Measurements from ENCODE around the gene IRF2BP2. TPM values are rescaled to one million over a fixed set of nuclear protein-coding genes. Genes with fewer than 3 reads are reported as not detected.

Gene IRF2BP2
- total and polyA plus RNA-seq, 10 of the 15 experiments (the other 5 are each of a cell fraction or from before 2014, with no cell fraction given), result 7.5 to 114 (median 52.3) TPM

DNA sequence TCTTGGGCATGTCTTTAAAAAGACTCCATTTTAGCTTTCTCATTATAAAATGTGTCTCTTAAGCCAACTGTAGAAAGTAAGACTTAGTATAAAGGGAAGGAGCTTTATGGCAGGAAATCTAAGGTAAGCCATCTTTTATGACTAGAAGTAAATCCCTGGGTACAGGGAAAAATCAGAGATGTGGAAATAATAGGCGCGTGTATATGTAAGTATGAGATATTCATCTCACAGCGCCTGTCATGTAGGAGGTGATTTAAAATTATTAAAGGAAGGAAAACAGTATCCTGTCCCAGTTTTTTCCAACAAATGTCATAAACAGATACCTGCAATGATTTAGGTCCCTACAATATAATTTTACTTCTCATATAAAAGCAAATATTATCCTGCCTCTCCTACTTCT lies 35.0 kb upstream of the IRF2BP2 start:
- Histone ChIP-seq H3K36me3 (ENCODE audit: control insufficient read depth in 2 of 2, insufficient read depth in 2 of 2, low read length in 1 of 2) (no peaks in the 10 kb centered on the region), H3K27ac (ENCODE audit: control insufficient read depth, insufficient read depth) (no peak overlapping the region), H3K27me3 (replicated peaks in 1 of 2; ENCODE audit: control insufficient read depth in 2 of 2, insufficient read depth in 2 of 2, low read length in 1 of 2) (no peaks in the 10 kb centered on the region), H2AFZ (ENCODE audit: control insufficient read depth, low read depth, low read length) (no peak overlapping the region), H3K9ac (ENCODE audit: control insufficient read depth, insufficient read depth, low read length) (no peak overlapping the region), H3K9me3 (replicated peaks; ENCODE audit: control insufficient read depth, insufficient read depth, low read length) (peaks cover 2% of the 10 kb centered on the region; the same call in 2 of the 3 replicates), H4K20me1 (ENCODE audit: control insufficient read depth, insufficient read depth) (no peaks in the 10 kb centered on the region), H3K79me2 (ENCODE audit: control insufficient read depth, insufficient read depth, low read length) (no peaks in the 10 kb centered on the region), H3K4me2 (ENCODE audit: control insufficient read depth, insufficient read depth) (no peak overlapping the region), H3K4me3 (no peak overlapping the region), H3K4me1 (ENCODE audit: control insufficient read depth, insufficient read depth, low read length) (no peaks in the 10 kb centered on the region)
- ChIA-PET SMC1A (ENCODE audit: uncharacterized antibody, unreplicated experiment) (interaction anchor here (1.4 to 2.3 kb wide), 2 partner anchors 13 to 21 kb away, joined by 3 to 8 read pairs; no protein-coding TSS in a partner anchor), CTCF (interaction anchor here (0.9 to 1.9 kb wide), 3 partner anchors 9 to 201 kb away, joined by 3 to 6 read pairs (median 4); no protein-coding TSS in a partner anchor), RAD21 (ENCODE audit: unreplicated experiment) (no interaction called here), POLR2A (interaction anchor here (1.0 kb wide), 2 partner anchors 13 to 21 kb away, joined by 3 read pairs; no protein-coding TSS in a partner anchor)
- TF ChIP-seq, protein P1, sequence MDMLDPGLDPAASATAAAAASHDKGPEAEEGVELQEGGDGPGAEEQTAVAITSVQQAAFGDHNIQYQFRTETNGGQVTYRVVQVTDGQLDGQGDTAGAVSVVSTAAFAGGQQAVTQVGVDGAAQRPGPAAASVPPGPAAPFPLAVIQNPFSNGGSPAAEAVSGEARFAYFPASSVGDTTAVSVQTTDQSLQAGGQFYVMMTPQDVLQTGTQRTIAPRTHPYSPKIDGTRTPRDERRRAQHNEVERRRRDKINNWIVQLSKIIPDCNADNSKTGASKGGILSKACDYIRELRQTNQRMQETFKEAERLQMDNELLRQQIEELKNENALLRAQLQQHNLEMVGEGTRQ (IDR thresholded peaks at IDR 0.05; ENCODE audit: borderline replicate concordance, low read depth, low read length), result no peak
- TF ChIP-seq, protein P2, sequence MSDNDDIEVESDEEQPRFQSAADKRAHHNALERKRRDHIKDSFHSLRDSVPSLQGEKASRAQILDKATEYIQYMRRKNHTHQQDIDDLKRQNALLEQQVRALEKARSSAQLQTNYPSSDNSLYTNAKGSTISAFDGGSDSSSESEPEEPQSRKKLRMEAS (IDR thresholded peaks at IDR 0.05; ENCODE audit: low read depth, low read length), result no peak
- TF ChIP-seq YBX1 (IDR thresholded peaks at IDR 0.05), result no peak
- TF ChIP-seq, protein P3, sequence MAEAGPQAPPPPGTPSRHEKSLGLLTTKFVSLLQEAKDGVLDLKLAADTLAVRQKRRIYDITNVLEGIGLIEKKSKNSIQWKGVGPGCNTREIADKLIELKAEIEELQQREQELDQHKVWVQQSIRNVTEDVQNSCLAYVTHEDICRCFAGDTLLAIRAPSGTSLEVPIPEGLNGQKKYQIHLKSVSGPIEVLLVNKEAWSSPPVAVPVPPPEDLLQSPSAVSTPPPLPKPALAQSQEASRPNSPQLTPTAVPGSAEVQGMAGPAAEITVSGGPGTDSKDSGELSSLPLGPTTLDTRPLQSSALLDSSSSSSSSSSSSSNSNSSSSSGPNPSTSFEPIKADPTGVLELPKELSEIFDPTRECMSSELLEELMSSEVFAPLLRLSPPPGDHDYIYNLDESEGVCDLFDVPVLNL (IDR thresholded peaks at IDR 0.05; ENCODE audit: low read depth, low read length), result no peak
- no peak for TF ChIP-seq MYB (IDR thresholded peaks at IDR 0.05; ENCODE audit: borderline replicate concordance, low read depth, low read length)
- no peak for TF ChIP-seq ZZZ3 (IDR thresholded peaks at IDR 0.05; ENCODE audit: control insufficient read depth, insufficient read length, low read depth)
- TF ChIP-seq FOXM1 (IDR thresholded peaks at IDR 0.05; ENCODE audit: low read depth, low read length), result no peak
- no peak for TF ChIP-seq ZNF622 (IDR thresholded peaks at IDR 0.05)
- BruUV-seq (replicated peaks), result no TSS peak
- no peak for ATAC-seq
- no peak for FAIRE-seq
- intact Hi-C loops (cut with micrococcal nuclease; ENCODE audit: unreplicated experiment) (no loop called here), in situ Hi-C loops (cut with MboI) (no loop called here)
- WGBS (ENCODE audit: insufficient coverage, insufficient replicate concordance, low lambda C conversion rate, missing lambda C conversion rate), result 91% methylated on average over 3 of the region's 3 CpGs
- DNase-seq (ENCODE audit: low read depth, low spot score), result no peak
